ENCODE results near the gene PIBF1.
"Not testable (repeated sequence)": the region's sequence is repeated elsewhere in the genome, so short reads cannot be mapped to it uniquely, and the experiment has no call there.

Gene PIBF1, protein sequence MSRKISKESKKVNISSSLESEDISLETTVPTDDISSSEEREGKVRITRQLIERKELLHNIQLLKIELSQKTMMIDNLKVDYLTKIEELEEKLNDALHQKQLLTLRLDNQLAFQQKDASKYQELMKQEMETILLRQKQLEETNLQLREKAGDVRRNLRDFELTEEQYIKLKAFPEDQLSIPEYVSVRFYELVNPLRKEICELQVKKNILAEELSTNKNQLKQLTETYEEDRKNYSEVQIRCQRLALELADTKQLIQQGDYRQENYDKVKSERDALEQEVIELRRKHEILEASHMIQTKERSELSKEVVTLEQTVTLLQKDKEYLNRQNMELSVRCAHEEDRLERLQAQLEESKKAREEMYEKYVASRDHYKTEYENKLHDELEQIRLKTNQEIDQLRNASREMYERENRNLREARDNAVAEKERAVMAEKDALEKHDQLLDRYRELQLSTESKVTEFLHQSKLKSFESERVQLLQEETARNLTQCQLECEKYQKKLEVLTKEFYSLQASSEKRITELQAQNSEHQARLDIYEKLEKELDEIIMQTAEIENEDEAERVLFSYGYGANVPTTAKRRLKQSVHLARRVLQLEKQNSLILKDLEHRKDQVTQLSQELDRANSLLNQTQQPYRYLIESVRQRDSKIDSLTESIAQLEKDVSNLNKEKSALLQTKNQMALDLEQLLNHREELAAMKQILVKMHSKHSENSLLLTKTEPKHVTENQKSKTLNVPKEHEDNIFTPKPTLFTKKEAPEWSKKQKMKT

DNA sequence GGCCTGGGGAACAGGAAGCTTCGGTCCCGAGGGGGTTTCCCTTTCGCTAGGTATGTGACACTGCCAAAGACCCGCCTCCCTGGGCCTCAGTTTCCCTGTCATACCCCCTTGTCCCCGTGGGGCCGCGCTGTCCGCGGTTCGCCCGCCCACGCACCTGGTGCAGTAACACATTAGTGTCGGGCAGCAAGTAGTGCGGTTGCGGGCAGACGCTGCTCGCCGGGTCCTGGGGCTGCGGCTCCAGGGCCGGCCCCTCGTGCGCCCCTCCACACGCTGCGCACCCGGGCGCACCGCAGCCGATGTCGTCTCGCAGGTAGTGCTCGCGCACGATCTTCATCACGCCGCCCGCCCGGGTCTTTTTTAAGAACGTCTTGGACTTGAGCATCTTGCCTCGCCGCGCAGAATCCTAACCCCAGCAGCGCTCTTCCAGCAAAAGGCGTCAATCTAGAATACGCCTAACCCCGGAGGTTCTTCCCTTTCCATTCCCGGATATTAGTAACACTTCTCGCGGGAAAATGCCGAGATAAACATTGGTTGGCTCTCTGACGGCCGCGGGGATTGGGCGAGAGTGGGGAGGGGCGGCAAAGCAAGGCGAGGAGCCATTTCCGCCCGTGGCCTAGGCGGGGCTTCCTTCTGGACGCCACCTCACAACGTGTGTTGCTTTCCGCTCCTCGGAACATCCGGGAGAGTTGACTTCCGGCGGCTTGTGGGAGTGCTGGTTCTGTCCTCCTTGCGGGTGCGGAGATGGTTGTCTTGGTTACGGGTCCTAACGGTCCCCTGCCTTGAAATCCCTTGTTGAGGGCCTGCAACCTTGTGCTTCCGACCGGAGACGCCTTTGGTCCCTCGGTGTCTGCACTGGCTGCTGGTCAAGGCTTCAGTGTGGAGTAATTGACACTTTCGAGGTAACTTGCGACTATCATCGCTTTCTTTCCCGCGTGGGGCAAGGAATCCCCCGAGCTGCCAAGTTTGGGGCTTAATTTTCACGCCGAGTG lies at the start of gene PIBF1, which contains the start of gene DIS3:
Gene PIBF1, plus strand, starts transcription at position 683 of the 989 bp plus-strand sequence. CDS start 1,337 bp downstream, outside the sequence.
Gene DIS3, minus strand, starts transcription at position 450 of the 989 bp plus-strand sequence. Its CDS starts 68 bp downstream, at position 382.
- peak; percentile 83 to 94 (median 92) for DNase-seq

DNA sequence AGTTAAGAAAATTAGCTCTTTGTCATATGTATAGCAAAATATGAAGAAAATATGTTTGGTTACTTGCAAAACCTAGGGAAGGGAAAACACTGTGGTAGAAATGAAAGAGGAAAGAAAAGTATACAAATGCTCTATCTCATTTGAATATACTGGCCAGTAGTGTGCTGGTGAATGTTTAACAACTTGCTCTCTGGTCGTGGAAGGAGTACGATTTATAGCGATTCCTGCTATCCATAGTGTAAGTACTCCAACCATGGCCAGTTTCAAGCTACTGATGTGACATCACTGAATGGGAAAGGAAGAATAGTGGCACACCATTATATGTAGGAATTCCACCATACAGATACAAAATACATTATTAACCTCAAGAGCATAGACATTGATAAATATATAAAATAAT lies 44.9 kb upstream of the PIBF1 start:
- no peak for DNase-seq

DNA sequence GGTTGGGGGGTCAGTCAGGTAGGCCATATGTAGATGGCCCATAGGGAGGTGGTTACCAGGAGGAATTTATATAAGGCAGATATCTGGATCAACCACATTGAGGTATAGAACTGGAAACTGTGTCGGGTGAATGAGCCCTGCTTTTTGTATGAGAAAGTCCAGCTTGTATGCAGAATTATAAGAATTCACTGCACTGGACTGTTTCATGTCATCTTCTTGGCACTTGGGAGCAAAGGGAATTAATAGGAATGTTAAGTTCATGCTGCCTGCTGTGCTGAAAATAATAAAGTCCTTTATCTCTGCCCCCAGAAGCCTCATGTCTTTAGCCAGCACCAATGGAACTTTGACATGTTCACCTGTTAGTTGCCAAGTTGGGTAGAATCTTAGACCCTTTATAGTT lies 41.9 kb upstream of the PIBF1 start:
- DNase-seq = no peak

DNA sequence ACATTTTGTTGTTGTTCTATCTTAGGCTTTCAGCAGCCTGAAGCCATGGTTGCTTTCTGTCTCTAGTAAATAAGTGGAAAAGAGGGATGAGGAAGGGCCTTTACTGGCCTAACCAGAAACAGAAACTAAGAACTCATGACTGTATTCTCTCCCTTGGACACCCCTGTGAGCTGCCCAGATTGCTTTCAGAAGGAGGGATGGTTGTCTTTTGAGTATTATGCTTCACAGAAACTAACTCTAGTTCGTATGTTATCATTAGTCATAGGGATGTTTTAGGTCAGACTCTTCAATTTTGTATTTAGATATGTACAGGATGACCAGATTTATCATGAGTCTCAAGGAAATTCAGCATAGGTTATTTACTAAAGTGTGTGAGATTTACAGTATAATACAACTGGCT lies 36.7 kb upstream of the PIBF1 start:
- no peak for DNase-seq

DNA sequence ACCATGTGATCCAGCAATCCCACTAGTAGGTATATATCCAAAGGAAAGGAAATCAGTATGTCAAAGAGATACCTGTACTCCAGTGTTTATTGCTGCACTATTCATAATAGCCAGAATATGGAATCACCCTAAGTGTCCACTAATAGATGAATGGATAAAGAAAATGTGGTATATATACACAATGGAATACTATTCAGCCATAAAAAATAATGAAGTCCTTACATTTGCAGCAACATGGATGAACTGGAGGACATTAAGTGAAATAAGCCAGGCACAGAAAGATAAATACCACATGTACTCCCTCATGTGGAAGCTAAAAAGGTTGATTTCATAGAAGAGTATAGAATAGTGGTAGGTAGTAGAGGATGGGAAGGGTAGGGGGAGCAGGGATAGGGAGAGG lies 30.7 kb upstream of the PIBF1 start:
- no peak for DNase-seq

DNA sequence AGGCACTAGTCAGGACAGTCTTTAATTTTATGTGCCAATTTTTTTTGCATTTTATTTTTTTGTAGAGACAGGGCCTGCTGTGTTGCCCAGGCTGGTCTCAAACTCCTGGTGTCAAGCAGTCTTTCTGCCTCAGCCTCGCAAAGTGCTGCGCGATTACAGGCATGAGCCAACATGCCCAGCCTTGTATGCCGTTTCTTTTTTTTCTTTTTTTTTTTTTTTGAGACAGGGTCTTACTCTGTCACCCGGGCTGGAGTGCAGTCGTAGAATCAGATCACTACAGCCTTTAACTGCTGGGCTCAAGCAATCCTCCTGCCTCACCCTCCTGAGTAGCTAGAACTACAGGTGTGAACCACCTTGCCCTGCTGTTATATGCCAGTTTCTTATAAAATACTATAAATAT lies 27.8 kb upstream of the PIBF1 start:
- DNase-seq = no peak

DNA sequence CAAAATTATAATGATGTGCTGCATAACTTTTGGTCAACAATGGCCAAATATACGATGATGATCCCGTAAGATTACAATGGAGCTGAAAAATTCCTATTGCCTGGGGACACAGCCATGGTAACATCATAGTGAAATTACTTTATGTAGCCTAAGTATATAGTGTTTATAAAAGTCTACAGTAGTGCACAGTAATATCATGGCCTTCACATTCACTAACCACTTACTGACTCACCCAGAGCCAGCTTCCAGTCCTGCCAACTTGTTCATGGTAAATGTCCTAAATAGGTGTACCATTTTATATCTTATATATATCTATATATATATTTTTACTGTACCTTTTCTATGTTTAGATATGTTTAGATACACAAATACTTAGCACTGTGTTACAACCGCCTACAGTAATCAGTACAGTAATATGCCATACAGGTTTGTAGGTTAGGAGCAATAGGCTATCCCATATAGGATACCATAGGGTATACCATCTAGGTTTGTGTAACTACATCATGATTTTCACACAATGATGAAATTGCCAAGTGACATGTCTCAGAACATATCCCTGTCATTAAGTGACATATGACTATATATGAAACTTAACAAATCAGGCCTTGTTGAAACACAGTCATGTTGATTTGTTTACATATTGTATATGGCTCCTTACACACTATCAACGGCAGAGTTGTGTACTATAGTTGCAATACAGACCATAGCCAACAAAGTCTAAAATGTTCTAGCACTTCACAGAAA lies 24.0 kb upstream of the PIBF1 start:
- no peak for DNase-seq

DNA sequence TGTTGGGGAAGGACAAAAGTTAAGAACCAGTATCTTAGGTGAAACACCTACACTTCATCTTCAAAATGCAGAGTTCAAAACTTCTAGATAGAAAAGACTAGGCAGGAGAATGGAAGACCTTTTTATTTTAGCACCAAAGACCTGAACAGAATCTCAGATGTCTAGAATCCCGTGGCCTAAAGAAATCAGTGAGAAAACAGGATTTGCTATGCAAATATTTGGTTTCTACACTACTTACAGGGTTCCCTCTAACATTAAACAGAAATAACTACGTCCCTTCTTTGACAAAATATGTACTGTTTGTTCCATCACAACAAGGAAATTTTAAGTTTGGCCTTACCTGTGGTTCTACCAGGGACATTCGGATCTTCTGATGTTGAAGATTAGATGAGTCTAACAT lies 21.7 kb upstream of the PIBF1 start:
- DNase-seq = no peak

DNA sequence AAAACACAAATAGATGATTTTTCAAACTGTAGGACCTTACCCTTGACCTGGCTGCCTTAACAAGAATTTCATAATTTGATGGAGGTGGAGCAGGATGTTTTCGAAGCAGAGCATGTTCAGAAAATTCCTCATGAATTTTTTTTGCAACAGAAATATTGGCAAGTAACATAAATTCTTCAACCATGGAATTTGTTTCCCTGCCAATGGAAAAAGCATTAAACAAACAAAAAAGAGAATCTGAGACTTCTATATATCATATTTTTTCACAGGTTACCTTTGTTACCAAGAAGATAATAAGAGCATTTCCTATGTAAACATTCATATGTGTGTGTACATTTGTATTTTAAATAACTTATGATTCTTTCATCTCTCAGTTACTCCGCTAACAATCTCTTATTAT lies 18.5 kb upstream of the PIBF1 start:
- no peak for DNase-seq

DNA sequence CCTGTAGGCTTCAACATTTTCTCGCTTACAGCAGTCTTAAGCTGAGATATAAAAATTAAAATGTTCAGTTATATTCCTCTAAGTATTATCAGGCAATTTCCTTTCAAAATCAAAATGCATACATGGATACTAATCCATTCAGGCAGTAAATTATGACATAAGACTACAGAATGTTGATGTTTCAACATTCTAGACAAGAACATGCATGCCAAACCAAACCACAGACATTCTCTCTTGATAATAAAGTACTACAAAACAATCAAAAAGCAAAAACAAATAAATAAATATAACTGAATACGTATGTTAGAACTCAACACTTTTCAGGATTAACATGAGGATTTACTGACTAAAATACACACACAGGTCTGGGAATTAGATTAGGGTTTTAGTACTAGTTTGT lies 7.9 kb upstream of the PIBF1 start:
- no peak for DNase-seq

DNA sequence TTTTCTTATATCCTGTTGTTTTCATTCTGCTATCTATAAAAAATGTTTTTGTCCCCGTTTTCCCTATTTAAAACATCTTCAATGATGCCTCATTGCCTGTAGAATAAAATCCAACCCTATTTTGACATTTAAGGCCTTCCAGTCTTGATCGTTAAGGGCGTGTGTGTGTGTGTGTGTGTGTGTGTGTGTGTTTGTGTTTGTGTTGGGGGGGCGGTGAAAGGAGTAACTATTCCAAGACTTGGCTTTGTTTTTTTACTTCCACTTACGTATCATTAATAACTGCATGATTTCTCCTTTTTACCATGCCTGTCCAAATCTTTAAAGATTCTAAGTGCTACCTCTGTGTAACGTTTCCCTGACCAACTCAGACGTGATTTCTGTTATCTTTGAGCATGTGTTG lies 784 bp downstream of the PIBF1 start:
- peak in 2 of 6 experiments; percentile 11 to 29 for DNase-seq

DNA sequence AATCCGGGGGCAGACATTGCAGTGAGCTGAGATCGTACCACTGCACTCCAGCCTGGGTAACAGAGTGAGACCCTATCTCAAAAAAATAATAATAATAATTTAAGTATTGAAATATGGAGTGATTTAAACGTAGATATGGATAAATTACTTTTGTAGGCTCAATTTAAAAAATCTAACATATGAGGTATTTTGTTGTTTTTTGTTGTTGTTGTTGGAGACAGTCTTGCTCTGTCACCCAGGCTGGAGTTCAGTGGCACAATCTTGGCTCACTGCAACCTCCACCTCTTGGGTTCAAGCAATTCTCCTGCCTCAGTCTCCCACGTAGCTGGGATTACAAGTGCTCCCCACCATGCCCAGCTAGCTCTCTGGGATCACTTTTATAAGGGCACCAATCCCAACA lies 2.7 kb downstream of the PIBF1 start:
- not testable (repeated sequence) for DNase-seq

DNA sequence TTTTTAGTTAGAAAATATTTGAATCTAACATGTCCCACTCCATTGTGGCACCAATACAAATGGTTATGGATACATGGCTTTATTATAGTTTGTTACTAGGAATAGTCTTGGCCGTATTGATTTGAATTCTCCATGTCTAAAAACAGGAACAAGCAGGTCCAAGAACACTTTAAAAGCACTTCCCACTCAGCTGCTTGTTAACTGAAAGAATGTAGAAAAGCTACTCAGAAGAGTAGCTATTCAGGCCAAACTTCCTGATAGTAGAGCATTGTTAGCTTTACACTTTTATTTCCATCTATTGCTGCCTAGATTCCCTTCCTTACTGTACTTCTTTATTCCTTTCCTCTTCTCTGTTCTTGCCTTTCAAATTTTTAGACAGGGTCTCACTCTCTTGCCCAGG lies 6.9 kb downstream of the PIBF1 start:
- no peak for DNase-seq

DNA sequence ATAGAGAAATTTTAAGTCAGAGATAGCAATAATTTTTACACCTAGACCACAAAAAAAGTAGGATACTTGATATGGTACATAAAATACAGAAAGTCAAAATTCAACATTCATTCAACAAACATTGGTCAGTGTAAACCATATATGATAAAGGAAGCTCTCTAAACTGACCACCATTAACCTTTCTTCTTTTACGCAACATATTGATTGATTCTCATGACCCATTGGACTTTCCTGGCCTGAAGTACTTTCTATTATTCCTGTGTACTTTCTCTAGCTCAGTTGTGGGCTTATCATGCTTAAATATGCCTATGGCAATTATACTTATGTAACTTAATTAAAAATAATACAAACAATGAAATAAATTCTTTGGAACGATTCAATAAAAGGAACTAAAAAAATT lies 10.7 kb downstream of the PIBF1 start:
- no peak for DNase-seq

DNA sequence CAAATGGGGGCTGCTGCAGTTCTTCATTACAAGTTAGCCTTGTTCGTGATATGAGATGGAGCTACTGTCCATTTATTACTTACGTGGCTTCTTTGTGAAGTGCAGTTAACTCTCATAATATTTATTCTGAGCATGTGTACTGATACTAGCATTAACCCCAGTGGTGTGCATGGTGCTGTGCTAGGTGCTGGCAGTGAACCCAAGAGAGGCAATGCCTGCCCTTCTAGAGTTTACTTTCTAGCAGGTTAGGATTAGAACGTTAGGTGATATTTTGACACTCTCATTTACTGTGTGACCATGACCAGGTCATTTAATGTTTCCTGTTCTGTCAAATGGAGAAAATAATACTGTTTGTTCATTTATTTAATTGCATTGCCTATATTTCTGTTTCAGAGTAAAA lies 16.9 kb downstream of the PIBF1 start:
- DNase-seq = no peak

DNA sequence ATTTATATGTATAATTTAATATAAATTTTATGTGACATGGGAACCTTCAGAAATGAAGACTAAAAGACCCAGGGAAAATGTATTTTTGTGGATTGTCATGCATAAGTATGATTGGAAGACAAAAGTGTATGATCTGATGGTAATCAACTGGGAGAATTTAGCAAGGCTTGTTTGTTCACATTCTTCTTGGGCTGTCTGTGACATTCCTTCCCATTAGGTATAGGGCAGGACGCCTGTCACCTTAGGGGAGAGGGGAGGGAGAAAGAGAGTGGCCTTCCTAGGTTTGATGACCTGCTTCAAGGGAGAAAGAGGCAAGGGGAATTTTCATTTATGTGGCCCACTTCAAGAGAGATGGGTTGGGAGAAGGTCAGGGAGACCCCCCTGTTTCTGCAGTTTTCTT lies 22.4 kb downstream of the PIBF1 start:
- no peak for DNase-seq

DNA sequence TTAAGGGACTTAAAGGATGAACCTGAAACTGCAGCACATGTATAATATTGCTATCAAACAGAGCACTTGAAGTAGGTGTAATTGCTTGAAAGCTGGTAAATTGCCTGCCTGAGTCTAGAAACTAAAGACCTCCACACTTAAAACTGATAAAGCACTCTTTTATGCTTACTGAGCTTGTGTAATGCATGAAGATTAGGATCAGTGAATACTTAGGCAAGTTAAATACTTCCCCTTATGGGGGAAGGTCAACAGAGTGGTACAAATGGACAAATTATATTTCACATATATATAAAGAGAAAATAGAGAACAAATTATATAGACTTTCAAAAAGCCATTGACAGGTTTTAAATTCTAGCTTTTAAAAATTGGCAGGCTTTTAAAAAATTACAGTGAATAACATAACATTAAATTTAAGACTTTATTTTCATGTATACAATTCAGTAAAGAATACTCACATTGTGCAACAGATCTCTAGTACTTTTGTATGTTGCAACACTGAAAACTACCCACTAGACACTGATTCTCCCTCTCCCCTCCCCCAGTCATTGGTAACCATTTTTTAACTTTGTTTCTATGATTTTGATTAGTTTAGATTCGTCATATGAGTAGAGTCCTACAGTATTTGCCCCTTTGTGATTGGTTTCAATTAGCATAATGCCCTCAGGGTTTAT lies 23.9 kb downstream of the PIBF1 start:
- DNase-seq = no peak

DNA sequence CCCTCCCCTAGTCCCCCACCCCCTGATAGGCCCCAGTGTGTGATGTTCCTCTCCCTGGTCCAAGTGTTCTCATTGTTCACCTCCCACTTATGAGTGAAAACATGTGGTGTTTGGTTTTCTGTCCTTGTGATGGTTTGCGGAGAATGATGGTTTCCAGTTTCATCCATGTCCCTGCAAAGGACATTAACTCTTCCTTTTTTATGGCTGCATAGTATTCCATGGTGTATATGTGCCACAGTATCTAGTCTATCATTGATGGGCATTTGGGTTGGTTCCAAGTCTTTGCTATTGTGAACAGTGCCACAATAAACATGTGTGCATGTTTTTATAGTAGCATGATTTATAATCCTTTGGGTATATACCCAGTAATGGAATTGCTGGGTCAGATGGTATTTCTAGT lies 24.6 kb downstream of the PIBF1 start:
- not testable (repeated sequence) for DNase-seq

DNA sequence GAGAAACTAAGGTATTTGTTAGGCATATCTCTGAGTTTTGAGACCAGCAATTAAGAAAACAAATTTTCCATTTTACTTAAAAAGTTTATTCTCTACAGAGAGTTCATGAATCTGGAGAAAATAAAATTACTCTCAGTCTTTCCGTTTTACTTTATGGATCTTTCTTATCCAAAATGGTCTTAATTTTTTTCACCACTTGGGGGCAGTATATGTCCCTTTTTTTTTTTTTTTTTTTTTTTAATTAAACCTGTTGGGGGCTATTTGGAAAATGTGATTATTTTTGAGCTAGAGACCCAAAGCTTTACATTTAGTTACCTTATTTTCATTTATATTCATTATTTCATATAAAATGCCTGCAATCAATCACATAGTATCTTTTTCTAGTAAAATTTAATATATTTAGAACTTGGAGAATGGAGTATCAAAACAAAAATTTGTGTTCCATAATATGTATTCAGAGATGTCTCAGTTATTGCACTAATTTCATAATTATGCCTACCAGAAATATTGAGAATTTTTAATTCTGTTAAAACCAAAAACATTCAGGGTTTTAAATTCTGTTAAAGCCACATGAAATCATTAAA lies 27.1 kb downstream of the PIBF1 start:
- peak in 3 of 6 experiments; percentile 2 to 36 (median 12) for DNase-seq

DNA sequence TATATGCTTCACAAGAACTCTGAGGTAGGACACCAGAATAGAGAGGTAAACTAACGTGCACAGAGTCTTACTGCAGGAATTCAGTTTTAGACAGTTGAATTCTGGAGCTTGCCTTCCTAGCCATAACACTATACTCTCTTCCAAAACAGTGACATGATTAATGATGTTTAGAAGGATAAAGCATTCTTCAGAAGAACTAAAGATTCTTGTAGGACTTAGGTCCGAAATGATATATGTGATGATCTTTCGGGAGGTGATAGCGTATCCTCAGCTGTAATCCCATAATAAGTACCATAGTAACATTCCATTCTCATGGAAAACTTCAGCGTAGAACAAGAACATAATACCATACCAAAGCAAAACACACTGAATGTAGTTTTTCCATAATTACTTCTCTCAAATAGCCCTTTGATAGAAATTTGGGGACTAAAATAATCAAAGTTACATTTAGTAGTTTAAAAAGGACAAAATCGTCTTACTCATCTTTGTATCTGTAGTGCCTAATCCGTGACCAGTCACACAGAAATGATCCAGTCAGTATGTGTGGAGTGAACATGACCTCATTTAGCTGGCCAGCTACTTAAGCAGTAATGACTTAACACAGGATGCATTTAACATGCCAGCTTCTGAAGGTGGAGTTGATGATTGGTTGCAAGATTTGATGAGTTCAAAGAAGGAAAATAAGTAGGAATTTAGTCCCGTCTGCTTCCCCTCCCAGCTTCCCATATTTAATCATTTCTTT lies 38.4 kb downstream of the PIBF1 start:
- DNase-seq = no peak
